ENCODE results near the gene GPLD1. TPM values are rescaled to one million over a fixed set of nuclear protein-coding genes. Genes with fewer than 3 reads are reported as not detected.

Gene GPLD1
- total RNA-seq, 2 experiments from 2014 or later, result 0.59 to 0.66 TPM

DNA sequence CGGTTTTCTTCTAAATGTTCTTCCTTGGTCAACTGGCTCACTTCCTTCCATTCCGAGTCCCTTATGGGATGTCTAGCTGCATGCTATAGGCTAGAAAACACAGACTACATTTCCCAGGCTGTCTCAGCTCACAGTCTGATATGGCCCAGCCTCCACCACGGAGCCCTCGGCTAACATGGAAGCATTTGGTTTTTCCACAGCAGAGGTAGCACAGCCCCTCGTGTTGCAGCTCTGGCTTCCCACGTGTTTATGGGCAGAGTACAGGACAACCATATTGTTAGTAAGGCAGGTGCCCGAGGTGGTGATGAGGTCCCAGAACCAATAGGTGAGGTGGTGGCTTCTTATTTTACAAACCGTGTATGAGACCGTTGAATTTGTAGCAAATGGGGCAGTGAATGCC lies 8.7 kb downstream of the GPLD1 start:
- H3K36me3 Mint-ChIP-seq (ENCODE audit: low read depth), result no peaks in the 10 kb centered on the region
- ChIA-PET CTCF (no interaction called here), POLR2A (interaction anchor here (0.7 to 1.2 kb wide), 2 partner anchors 14 kb away, joined by 3 to 4 read pairs; partner anchors contain the start of gene ALDH5A1)
- no peaks in the 10 kb centered on the region for H3K4me1 Mint-ChIP-seq (ENCODE audit: low read depth)
- Histone ChIP-seq H3K9me3 (ENCODE audit: control insufficient read depth in 1 of 2, insufficient read depth in 1 of 2, low read length in 2 of 2) (no peaks in the 10 kb centered on the region), H3K27ac (ENCODE audit: low read depth in 1 of 2, low read length in 2 of 2) (no peak overlapping the region), H3K27me3 (ENCODE audit: control insufficient read depth in 1 of 2, insufficient read depth in 2 of 2, low read length in 2 of 2) (no peaks in the 10 kb centered on the region), H3K4me1 (ENCODE audit: insufficient read depth, low read length) (no peaks in the 10 kb centered on the region), H3K4me3 (ENCODE audit: low read length) (no peak overlapping the region), H3K36me3 (ENCODE audit: insufficient read depth, low read length) (no peaks in the 10 kb centered on the region)
- DNase-seq (no peak), ATAC-seq (ENCODE audit: poor library complexity) (no peak)
- no peak overlapping the region for H3K4me3 Mint-ChIP-seq
- no peak overlapping the region for H3K27ac Mint-ChIP-seq
- H3K9me3 Mint-ChIP-seq, result no peaks in the 10 kb centered on the region
- no peaks in the 10 kb centered on the region for H3K27me3 Mint-ChIP-seq
- TF ChIP-seq, protein P1, sequence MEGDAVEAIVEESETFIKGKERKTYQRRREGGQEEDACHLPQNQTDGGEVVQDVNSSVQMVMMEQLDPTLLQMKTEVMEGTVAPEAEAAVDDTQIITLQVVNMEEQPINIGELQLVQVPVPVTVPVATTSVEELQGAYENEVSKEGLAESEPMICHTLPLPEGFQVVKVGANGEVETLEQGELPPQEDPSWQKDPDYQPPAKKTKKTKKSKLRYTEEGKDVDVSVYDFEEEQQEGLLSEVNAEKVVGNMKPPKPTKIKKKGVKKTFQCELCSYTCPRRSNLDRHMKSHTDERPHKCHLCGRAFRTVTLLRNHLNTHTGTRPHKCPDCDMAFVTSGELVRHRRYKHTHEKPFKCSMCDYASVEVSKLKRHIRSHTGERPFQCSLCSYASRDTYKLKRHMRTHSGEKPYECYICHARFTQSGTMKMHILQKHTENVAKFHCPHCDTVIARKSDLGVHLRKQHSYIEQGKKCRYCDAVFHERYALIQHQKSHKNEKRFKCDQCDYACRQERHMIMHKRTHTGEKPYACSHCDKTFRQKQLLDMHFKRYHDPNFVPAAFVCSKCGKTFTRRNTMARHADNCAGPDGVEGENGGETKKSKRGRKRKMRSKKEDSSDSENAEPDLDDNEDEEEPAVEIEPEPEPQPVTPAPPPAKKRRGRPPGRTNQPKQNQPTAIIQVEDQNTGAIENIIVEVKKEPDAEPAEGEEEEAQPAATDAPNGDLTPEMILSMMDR (IDR thresholded peaks at IDR 0.05), result no peak
- intact Hi-C loops (cut with DNase I, micrococcal nuclease), result no loop called here

DNA sequence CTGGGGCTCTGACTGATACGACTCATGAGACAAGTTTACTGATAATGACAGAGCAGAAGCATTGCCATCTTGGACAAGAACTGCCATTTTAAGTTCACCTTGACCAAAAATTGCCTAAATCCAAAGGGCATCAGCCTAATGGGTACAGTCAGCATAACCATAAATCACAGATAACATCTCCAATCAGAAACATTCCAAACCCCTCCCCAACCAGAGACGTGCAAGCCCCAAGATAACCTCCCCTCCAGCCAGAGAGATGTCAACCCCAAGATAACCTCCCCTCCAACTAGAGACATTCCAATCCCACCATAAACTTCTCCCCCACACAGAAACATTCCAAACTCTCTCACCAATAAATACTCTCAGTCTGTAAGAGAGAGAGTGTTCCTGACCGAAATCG lies 10.5 kb downstream of the GPLD1 start:
- ATAC-seq (ENCODE audit: poor library complexity), result no peak
- ChIA-PET POLR2A (no interaction called here), CTCF (interaction anchor here (0.6 kb wide), 1 partner anchor 36 kb away, joined by 3 read pairs; no protein-coding TSS in a partner anchor)
- Histone ChIP-seq H3K9me3 (ENCODE audit: control insufficient read depth in 1 of 2, insufficient read depth in 1 of 2, low read length in 2 of 2) (no peaks in the 10 kb centered on the region), H3K4me3 (ENCODE audit: low read length) (no peak overlapping the region), H3K4me1 (ENCODE audit: insufficient read depth, low read length) (no peaks in the 10 kb centered on the region), H3K27ac (ENCODE audit: low read depth in 1 of 2, low read length in 2 of 2) (no peak overlapping the region), H3K27me3 (ENCODE audit: control insufficient read depth in 1 of 2, insufficient read depth in 2 of 2, low read length in 2 of 2) (no peaks in the 10 kb centered on the region), H3K36me3 (ENCODE audit: insufficient read depth, low read length) (no peaks in the 10 kb centered on the region)
- Mint-ChIP-seq H3K27ac (no peak overlapping the region), H3K36me3 (ENCODE audit: low read depth) (no peaks in the 10 kb centered on the region), H3K4me1 (ENCODE audit: low read depth) (no peaks in the 10 kb centered on the region), H3K9me3 (no peaks in the 10 kb centered on the region), H3K4me3 (no peak overlapping the region), H3K27me3 (no peaks in the 10 kb centered on the region)
- intact Hi-C loops (cut with DNase I, micrococcal nuclease), result no loop called here
- no peak for DNase-seq
- TF ChIP-seq, protein P1 (IDR thresholded peaks at IDR 0.05), result no peak

DNA sequence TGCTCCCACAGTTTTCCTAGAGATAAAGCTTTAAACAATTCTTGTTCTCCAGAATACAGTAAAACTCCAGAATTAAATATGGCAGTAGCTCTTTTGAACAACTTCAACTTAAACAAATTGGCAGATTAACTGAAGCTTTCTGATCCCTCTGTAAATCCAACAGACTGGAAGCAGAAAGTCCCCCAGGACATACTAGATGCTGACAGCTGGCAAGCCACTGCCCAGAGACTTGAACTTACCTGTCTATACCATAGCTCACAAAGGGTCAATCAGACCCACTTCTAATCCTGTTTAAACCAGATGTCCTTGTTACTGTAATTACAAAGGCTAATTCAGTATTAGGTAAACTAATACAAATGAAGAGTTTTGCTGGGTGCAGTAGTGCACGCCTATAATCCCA lies 12.3 kb downstream of the GPLD1 start:
- no peaks in the 10 kb centered on the region for H3K4me1 ChIP-seq (ENCODE audit: insufficient read depth, low read length)
- POLR2A ChIA-PET, result no interaction called here
- H3K36me3 ChIP-seq (ENCODE audit: insufficient read depth, low read length), result no peaks in the 10 kb centered on the region
- no peaks in the 10 kb centered on the region for H3K36me3 Mint-ChIP-seq (ENCODE audit: low read depth)
- no peaks in the 10 kb centered on the region for H3K4me1 Mint-ChIP-seq (ENCODE audit: low read depth)
- no peak overlapping the region for H3K4me3 ChIP-seq (ENCODE audit: low read length)
- no peaks in the 10 kb centered on the region for H3K9me3 Mint-ChIP-seq
- H3K27ac Mint-ChIP-seq, result no peak overlapping the region
- H3K9me3 ChIP-seq (ENCODE audit: control insufficient read depth in 1 of 2, insufficient read depth in 1 of 2, low read length in 2 of 2), result no peaks in the 10 kb centered on the region
- H3K27me3 ChIP-seq (ENCODE audit: control insufficient read depth in 1 of 2, insufficient read depth in 2 of 2, low read length in 2 of 2), result no peaks in the 10 kb centered on the region
- ATAC-seq (ENCODE audit: poor library complexity) (no peak), DNase-seq (no peak)
- CTCF ChIA-PET, result no interaction called here
- intact Hi-C loops (cut with DNase I, micrococcal nuclease), result no loop called here
- no peak overlapping the region for H3K27ac ChIP-seq (ENCODE audit: low read depth in 1 of 2, low read length in 2 of 2)
- H3K4me3 Mint-ChIP-seq, result no peak overlapping the region
- TF ChIP-seq, protein P1 (IDR thresholded peaks at IDR 0.05), result no peak
- no peaks in the 10 kb centered on the region for H3K27me3 Mint-ChIP-seq

Measured in CD4-positive, alpha-beta T cell (primary cell).